ENCODE results near the gene SGPP1.
"Not testable (repeated sequence)": the region's sequence is repeated elsewhere in the genome, so short reads cannot be mapped to it uniquely, and the experiment has no call there.

GRCh38 chr14:63702530-63702929, 25.3 kb downstream of the SGPP1 start:
- TF ChIP-seq POLR2A (IDR thresholded peaks at IDR 0.05; ENCODE audit: borderline replicate concordance, extremely low read depth, insufficient read depth, insufficient read length); EZH2 (IDR thresholded peaks at IDR 0.05); REST (IDR thresholded peaks at IDR 0.05; ENCODE audit: low read depth); POLR2AphosphoS5 (IDR thresholded peaks at IDR 0.05; ENCODE audit: low read depth, low read length): not testable (repeated sequence)
- TF ChIP-seq, protein P1, sequence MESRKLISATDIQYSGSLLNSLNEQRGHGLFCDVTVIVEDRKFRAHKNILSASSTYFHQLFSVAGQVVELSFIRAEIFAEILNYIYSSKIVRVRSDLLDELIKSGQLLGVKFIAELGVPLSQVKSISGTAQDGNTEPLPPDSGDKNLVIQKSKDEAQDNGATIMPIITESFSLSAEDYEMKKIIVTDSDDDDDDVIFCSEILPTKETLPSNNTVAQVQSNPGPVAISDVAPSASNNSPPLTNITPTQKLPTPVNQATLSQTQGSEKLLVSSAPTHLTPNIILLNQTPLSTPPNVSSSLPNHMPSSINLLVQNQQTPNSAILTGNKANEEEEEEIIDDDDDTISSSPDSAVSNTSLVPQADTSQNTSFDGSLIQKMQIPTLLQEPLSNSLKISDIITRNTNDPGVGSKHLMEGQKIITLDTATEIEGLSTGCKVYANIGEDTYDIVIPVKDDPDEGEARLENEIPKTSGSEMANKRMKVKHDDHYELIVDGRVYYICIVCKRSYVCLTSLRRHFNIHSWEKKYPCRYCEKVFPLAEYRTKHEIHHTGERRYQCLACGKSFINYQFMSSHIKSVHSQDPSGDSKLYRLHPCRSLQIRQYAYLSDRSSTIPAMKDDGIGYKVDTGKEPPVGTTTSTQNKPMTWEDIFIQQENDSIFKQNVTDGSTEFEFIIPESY (IDR thresholded peaks at IDR 0.05; ENCODE audit: extremely low read depth, insufficient replicate concordance, low read length) = not testable (repeated sequence)
- TF ChIP-seq, protein P2, sequence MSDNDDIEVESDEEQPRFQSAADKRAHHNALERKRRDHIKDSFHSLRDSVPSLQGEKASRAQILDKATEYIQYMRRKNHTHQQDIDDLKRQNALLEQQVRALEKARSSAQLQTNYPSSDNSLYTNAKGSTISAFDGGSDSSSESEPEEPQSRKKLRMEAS (IDR thresholded peaks at IDR 0.05) = not testable (repeated sequence)
- TF ChIP-seq, protein P3, sequence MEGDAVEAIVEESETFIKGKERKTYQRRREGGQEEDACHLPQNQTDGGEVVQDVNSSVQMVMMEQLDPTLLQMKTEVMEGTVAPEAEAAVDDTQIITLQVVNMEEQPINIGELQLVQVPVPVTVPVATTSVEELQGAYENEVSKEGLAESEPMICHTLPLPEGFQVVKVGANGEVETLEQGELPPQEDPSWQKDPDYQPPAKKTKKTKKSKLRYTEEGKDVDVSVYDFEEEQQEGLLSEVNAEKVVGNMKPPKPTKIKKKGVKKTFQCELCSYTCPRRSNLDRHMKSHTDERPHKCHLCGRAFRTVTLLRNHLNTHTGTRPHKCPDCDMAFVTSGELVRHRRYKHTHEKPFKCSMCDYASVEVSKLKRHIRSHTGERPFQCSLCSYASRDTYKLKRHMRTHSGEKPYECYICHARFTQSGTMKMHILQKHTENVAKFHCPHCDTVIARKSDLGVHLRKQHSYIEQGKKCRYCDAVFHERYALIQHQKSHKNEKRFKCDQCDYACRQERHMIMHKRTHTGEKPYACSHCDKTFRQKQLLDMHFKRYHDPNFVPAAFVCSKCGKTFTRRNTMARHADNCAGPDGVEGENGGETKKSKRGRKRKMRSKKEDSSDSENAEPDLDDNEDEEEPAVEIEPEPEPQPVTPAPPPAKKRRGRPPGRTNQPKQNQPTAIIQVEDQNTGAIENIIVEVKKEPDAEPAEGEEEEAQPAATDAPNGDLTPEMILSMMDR (IDR thresholded peaks at IDR 0.05 in 2 of 3, conservative IDR thresholded peaks at IDR 0.05 in 1 of 3; ENCODE audit: borderline replicate concordance in 1 of 3, insufficient read depth in 1 of 3, low read depth in 2 of 3, low read length in 2 of 3) = not testable (repeated sequence)

Data from HCT116 (cell line).